Stimulated activated CD4-positive, alpha-beta T cell treated with anti-CD3 and anti-CD28 coated beads, TNF-alpha, amount 100 ng/mL, for 4 hours (primary cell): Measurements from ENCODE around the gene PCCA.
"Not testable (repeated sequence)": the region's sequence is repeated elsewhere in the genome, so short reads cannot be mapped to it uniquely, and the experiment has no call there.

Source experiments
- DNase-seq, 3 experiments: peaks; one replicate each; pipeline ENCODE4 v3.0.0-alpha.2; 2020; ENCODE audit warnings: low read depth in 3 of 3

The PCCA gene

GRCh38 chr13:100244431-100244830, 155.5 kb downstream of the PCCA start:
- DNase-seq, result no peak

GRCh38 chr13:100245104-100245503, 156.2 kb downstream of the PCCA start:
- DNase-seq, result no peak

GRCh38 chr13:100247937-100248336, 159.0 kb downstream of the PCCA start:
- DNase-seq, result no peak

GRCh38 chr13:100254002-100254401, 165.1 kb downstream of the PCCA start:
- no peak for DNase-seq

- no peak for DNase-seq
Measured at GRCh38 chr13:100262404-100262803, 173.5 kb downstream of the PCCA start.

GRCh38 chr13:100266026-100266425, 177.1 kb downstream of the PCCA start:
- DNase-seq, result no peak

- DNase-seq, result no peak
Measured at GRCh38 chr13:100269837-100270236, 180.9 kb downstream of the PCCA start.

- DNase-seq, result no peak
Measured at GRCh38 chr13:100273138-100273537, 184.2 kb downstream of the PCCA start.

GRCh38 chr13:100273552-100273951, 184.7 kb downstream of the PCCA start:
- DNase-seq, result no peak

GRCh38 chr13:100274942-100275506, 186.1 kb downstream of the PCCA start:
- DNase-seq, result no peak

GRCh38 chr13:100275746-100276145, 186.9 kb downstream of the PCCA start:
- DNase-seq, result no peak

- no peak for DNase-seq
Measured at GRCh38 chr13:100280681-100281080, 191.8 kb downstream of the PCCA start.

GRCh38 chr13:100282306-100282705, 193.4 kb downstream of the PCCA start:
- DNase-seq, result not testable (repeated sequence)

- no peak for DNase-seq
Measured at GRCh38 chr13:100290165-100290801, 201.4 kb downstream of the PCCA start.

- no peak for DNase-seq
Measured at GRCh38 chr13:100291624-100292023, 202.7 kb downstream of the PCCA start.

- DNase-seq, result no peak
Measured at GRCh38 chr13:100297413-100297812, 208.5 kb downstream of the PCCA start.

- no peak for DNase-seq
Measured at GRCh38 chr13:100298116-100298681, 209.3 kb downstream of the PCCA start.

GRCh38 chr13:100298691-100299090, 209.8 kb downstream of the PCCA start:
- DNase-seq, result no peak

GRCh38 chr13:100300243-100300642, 211.3 kb downstream of the PCCA start:
- DNase-seq, result no peak

- DNase-seq, result no peak
Measured at GRCh38 chr13:100300708-100301107, 211.8 kb downstream of the PCCA start.

GRCh38 chr13:100301418-100301817, 212.5 kb downstream of the PCCA start:
- no peak for DNase-seq

- DNase-seq, result no peak
Measured at GRCh38 chr13:100302391-100302790, 213.5 kb downstream of the PCCA start.

GRCh38 chr13:100304229-100304628, 215.3 kb downstream of the PCCA start:
- no peak for DNase-seq

- DNase-seq, result no peak
Measured at GRCh38 chr13:100305398-100305797, 216.5 kb downstream of the PCCA start.
